K562 (cell line): ENCODE measurements around the gene ANGEL2. TPM values are rescaled to one million over a fixed set of nuclear protein-coding genes. Genes with fewer than 3 reads are reported as not detected.
A peak's percentile ranks its signal among the peaks of the same experiment; 100 is the strongest.

ENCODE experiments used
- ATAC-seq: fragments of 200-7000 bp; cut with Tn5 transposase; 3 replicates; pipeline ENCODE4 v1.9.1; 2020; ENCODE audit warnings: moderate library complexity
- BruUV-seq: library from RNA; stranded (reverse); fragments of 400-500 nt; replicated peaks from 2 replicates; lab custom pipeline; 2021; lab: Mats Ljungman, UMichigan
- CTCF ChIA-PET: fragments of 300-600 bp; formaldehyde crosslinking; extraction: SDS; loops from one replicate; lab custom pipeline; 2021; ENCODE audit warnings: low intra/inter-chr PET ratio; lab: Yijun Ruan, JAX
- POLR2A ChIA-PET: fragments of 300-600, 350-650 bp; sonication (Branson Sonifier 250); formaldehyde crosslinking; extraction: SDS; loops from one replicate; lab custom pipeline; 2021; ENCODE audit warnings: antibody characterized with exemption, inconsistent platforms; lab: Yijun Ruan, JAX
- DNase-seq, 4 experiments: peaks; one replicate each; pipeline versions ENCODE4 v3.0.0 to v3.0.0-alpha.2; 2011 to 2018; ENCODE audit warnings: low spot score in 3 of 4, mixed read lengths in 3 of 4; ENCODE audit errors: extremely low read depth in 1 of 4
- FAIRE-seq: peaks from 2 replicates; lab custom pipeline; 2011; peaks lifted over from hg19 to GRCh38; lab: Jason Lieb, UNC
- H2AFZ ChIP-seq: 2 replicates; pipeline ENCODE4 v1.6.0; 2011; ENCODE audit warnings: low read depth, low read length, control low read depth, inconsistent platforms
- H3K27ac ChIP-seq: fragments of 200-600 bp; 3 replicates; pipeline ENCODE4 v1.8.0; 2011; ENCODE audit warnings: low read depth, mild to moderate bottlenecking, control low read depth, inconsistent platforms, low read length, moderate library complexity, mixed read lengths; ENCODE audit errors: extremely low read depth
- H3K27me3 ChIP-seq, 2 experiments: fragments of 300-600 bp in 1 of 2; 2 replicates in 1 of 2; 3 replicates in 1 of 2; pipeline versions ENCODE4 v1.6.0 to v1.8.0; 2011; ENCODE audit warnings: inconsistent platforms in 2 of 2, low read length in 2 of 2, mild to moderate bottlenecking in 1 of 2, mixed read lengths in 1 of 2, moderate library complexity in 1 of 2; ENCODE audit not compliant: control insufficient read depth in 2 of 2, insufficient read depth in 2 of 2
- H3K36me3 ChIP-seq: fragments of 300-600 bp; 3 replicates; pipeline ENCODE4 v1.8.0; 2011; ENCODE audit warnings: mild to moderate bottlenecking, low read length, inconsistent platforms; ENCODE audit not compliant: control insufficient read depth, insufficient read depth
- H3K4me1 ChIP-seq, 2 experiments: fragments of 200-600 bp in 1 of 2; replicated peaks in 1 of 2; 2 replicates in 1 of 2; 3 replicates in 1 of 2; pipeline versions ENCODE4 v1.5.1 to v1.8.0; 2011; ENCODE audit warnings: inconsistent platforms in 2 of 2, low read length in 2 of 2, mild to moderate bottlenecking in 1 of 2, mixed read lengths in 1 of 2, moderate library complexity in 1 of 2; ENCODE audit not compliant: control insufficient read depth in 2 of 2, insufficient read depth in 2 of 2
- H3K4me2 ChIP-seq: 2 replicates; pipeline ENCODE4 v1.6.1; 2011; ENCODE audit warnings: low read length, control low read depth, inconsistent platforms, mixed read lengths; ENCODE audit not compliant: insufficient read depth
- H3K4me3 ChIP-seq: fragments of 200-600 bp; sonication (generic), shearing (Covaris generic); 2 replicates; pipeline ENCODE4 v1.5.1; 2016; ENCODE audit warnings: control low read depth, inconsistent platforms
- H3K79me2 ChIP-seq: fragments of 200-600 bp; 3 replicates; pipeline ENCODE4 v1.8.0; 2011; ENCODE audit warnings: low read length, inconsistent platforms; ENCODE audit not compliant: control insufficient read depth, insufficient read depth
- H3K9ac ChIP-seq, 2 experiments: 2 replicates each; pipeline versions ENCODE4 v1.6.0 to v1.6.1; 2011; ENCODE audit warnings: low read depth in 2 of 2, low read length in 2 of 2, control low read depth in 1 of 2, inconsistent platforms in 1 of 2, mild to moderate bottlenecking in 1 of 2, mixed read lengths in 1 of 2; ENCODE audit not compliant: insufficient read depth in 1 of 2
- H3K9me1 ChIP-seq: one replicate; pipeline ENCODE4 v1.6.0; 2011; ENCODE audit warnings: inconsistent platforms, mild to moderate bottlenecking, low read length, moderate library complexity; ENCODE audit not compliant: control insufficient read depth, insufficient read depth
- H3K9me3 ChIP-seq: replicated peaks from 2 replicates; pipeline ENCODE4 v1.5.1; 2011; ENCODE audit warnings: low read depth, low read length, inconsistent platforms; ENCODE audit not compliant: control insufficient read depth, insufficient read depth
- H4K20me1 ChIP-seq: replicated peaks from 2 replicates; pipeline ENCODE4 v1.6.1; 2011; ENCODE audit warnings: low read length, inconsistent platforms, mixed read lengths; ENCODE audit not compliant: control insufficient read depth, insufficient read depth
- HDAC3 ChIP-seq: fragments of 450-650 bp; IDR thresholded peaks from 2 replicates; pipeline ENCODE4 v1.6.1; 2018; ENCODE audit warnings: borderline replicate concordance, mild to moderate bottlenecking, moderate library complexity; ENCODE audit not compliant: partially characterized antibody
- L3MBTL2 ChIP-seq: fragments of 450-650 bp; IDR thresholded peaks from 2 replicates; pipeline ENCODE4 v1.6.1; 2016; ENCODE audit warnings: mild to moderate bottlenecking, moderate library complexity
- WGBS: fragments of 100-300 bp; shearing (Covaris generic); methylation state at CpG from one replicate; pipeline ENCODE4 v1.1.6; 2016; ENCODE audit warnings: low coverage, mixed read lengths; ENCODE audit not compliant: insufficient coverage; ENCODE audit errors: missing lambda C conversion rate; 5-methylcytosine and 5-hydroxymethylcytosine counted together
- in situ Hi-C: fragments of 300-500 bp; cut with MboI; formaldehyde crosslinking; loops from 4 replicates; pipeline ENCODE4 v1.15.0; 2018; ENCODE audit warnings: inconsistent platforms, mixed read lengths
- intact Hi-C: fragments of 100-400 bp; cut with micrococcal nuclease; formaldehyde crosslinking; loops from 2 replicates; pipeline ENCODE4 v1.14.2; 2022
- polyA plus RNA-seq, 8 experiments: library from polyadenylated mRNA; depleted of rRNA in 4 of 8; stranded (reverse) in 5 of 8; unstranded in 3 of 8; fragments of >200 nt; fragmentation: Nextera tagmentation in 2 of 8; fragmentation: Illumina TruSeq in 1 of 8; extraction: Ambion mirVana in 2 of 8; extraction: Trizol in 1 of 8; gene quantifications; 2 replicates each; pipeline versions ENCODE4 v1.2.1 to v1.2.3, GENCODE V29; 2011 to 2014; ENCODE audit warnings: inconsistent platforms in 1 of 8, missing spikeins in 1 of 8
- total RNA-seq, 7 experiments: library from RNA; depleted of rRNA in 6 of 7; stranded (reverse); fragments of >200 nt in 6 of 7; fragmentation: Illumina TruSeq in 2 of 7; extraction: Trizol in 2 of 7; gene quantifications; 2 replicates each; pipeline versions ENCODE4 v1.2.1 to v1.2.3, GENCODE V29; 2011 to 2021; ENCODE audit warnings: low replicate concordance in 1 of 7
- TF ChIP-seq, protein P1 (sequence below), 2 experiments: IDR thresholded peaks; 2 replicates each; pipeline ENCODE4 v1.6.1; 2012; ENCODE audit warnings: improper control_type of control experiment in 2 of 2, low read depth in 2 of 2, low read length in 2 of 2, borderline replicate concordance in 1 of 2
- TF ChIP-seq, protein P2 (sequence below): fragments of 450-650 bp; conservative IDR thresholded peaks from 2 replicates; pipeline ENCODE4 v1.6.1; 2016; ENCODE audit warnings: missing genetic modification characterization, low read depth, mild to moderate bottlenecking, control low read depth, missing compliant biosample characterization
- TF ChIP-seq, protein P3 (sequence below): fragments of 250-450 bp; sonication (Bioruptor Pico); IDR thresholded peaks from 2 replicates; pipeline ENCODE4 v1.5.1; 2021; ENCODE audit warnings: mild to moderate bottlenecking
- TF ChIP-seq, protein P4 (sequence below), 2 experiments: fragments of 250-450 bp in 1 of 2; fragments of 450-650 bp in 1 of 2; sonication (Bioruptor Pico) in 1 of 2; IDR thresholded peaks; 2 replicates each; pipeline versions ENCODE4 v1.6.1 to v1.8.0; 2016 to 2021; ENCODE audit warnings: mild to moderate bottlenecking in 2 of 2, moderate library complexity in 2 of 2, missing compliant biosample characterization in 1 of 2, missing genetic modification characterization in 1 of 2
- TF ChIP-seq, protein P5 (sequence below): fragments of 200-400 bp; formaldehyde crosslinking; IDR thresholded peaks from 2 replicates; pipeline ENCODE4 v1.6.1; 2017; ENCODE audit warnings: mild to moderate bottlenecking, low read depth, low read length, moderate library complexity

The ANGEL2 gene
- total and polyA plus RNA-seq, 9 of the 15 experiments (the other 6 are each of a cell fraction or from before 2014, with no cell fraction given): 6.8 to 34.6 (median 26.2) TPM

DNA sequence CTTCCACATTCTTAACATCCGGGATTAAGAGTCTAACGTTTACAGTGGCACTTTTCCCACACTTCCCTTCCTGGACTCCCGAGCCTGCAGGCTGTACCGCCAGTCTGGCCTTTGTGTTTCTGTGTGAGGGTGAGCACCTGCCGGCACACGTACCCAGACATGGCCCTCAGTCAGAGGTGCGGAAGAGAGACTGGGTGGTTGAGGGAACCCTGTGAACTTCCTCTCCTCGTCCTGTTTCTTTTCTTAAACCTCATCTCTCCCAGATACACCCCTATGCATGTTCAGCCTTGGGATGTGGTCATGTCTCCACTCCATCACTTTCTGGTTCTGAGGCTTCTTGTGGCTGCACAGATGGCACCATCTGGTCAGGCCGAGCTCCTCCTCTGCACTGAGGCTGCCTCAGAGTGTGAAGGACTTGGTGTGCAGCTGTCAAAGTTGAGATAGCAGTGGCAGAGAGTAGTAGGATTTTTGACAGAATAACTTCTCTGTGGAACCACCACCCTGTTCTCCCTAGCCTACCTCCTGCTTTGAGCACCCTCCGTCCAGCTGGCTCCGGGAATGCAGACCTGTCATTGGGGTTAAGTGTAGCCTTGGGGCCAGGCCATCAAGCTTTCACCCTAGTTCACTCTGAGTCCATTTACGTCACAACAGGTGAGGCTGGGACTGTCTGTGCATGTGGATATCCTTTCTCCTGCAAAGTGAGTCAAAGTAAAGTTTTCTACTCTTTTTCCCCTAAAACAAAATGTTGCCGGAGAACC lies 33.9 kb downstream of the ANGEL2 start:
- WGBS: 24% methylated on average over 13 of the region's 13 CpGs
- Histone ChIP-seq H3K27ac (no peak overlapping the region), H3K79me2 (no peaks in the 10 kb centered on the region), H2AFZ (no peak overlapping the region), H3K36me3 (no peaks in the 10 kb centered on the region), H3K4me1 (no peaks in the 10 kb centered on the region), H3K9me3 (no peaks in the 10 kb centered on the region), H3K9ac (peak overlapping the region in 1 of 2 experiments; percentile 24; a peak in 1 of 4 replicates), H3K9me1 (no peaks in the 10 kb centered on the region), H3K4me3 (no peak overlapping the region), H4K20me1 (0 out of 2 replicates have a peak, but pooled peaks cover 6% of the 10 kb centered on the region), H3K27me3 (peaks cover 33 to 70% of the 10 kb centered on the region in 2 experiments; a peak in 4 of 5 replicates), H3K4me2 (no peak overlapping the region)
- FAIRE-seq: no peak
- ChIA-PET POLR2A (interaction anchor here (1.7 kb wide), 1 partner anchor 13 kb away, joined by 4 read pairs; no protein-coding TSS in a partner anchor), CTCF (no interaction called here)
- TF ChIP-seq, protein P1, sequence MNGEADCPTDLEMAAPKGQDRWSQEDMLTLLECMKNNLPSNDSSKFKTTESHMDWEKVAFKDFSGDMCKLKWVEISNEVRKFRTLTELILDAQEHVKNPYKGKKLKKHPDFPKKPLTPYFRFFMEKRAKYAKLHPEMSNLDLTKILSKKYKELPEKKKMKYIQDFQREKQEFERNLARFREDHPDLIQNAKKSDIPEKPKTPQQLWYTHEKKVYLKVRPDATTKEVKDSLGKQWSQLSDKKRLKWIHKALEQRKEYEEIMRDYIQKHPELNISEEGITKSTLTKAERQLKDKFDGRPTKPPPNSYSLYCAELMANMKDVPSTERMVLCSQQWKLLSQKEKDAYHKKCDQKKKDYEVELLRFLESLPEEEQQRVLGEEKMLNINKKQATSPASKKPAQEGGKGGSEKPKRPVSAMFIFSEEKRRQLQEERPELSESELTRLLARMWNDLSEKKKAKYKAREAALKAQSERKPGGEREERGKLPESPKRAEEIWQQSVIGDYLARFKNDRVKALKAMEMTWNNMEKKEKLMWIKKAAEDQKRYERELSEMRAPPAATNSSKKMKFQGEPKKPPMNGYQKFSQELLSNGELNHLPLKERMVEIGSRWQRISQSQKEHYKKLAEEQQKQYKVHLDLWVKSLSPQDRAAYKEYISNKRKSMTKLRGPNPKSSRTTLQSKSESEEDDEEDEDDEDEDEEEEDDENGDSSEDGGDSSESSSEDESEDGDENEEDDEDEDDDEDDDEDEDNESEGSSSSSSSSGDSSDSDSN (IDR thresholded peaks at IDR 0.05; ENCODE audit: borderline replicate concordance in 1 of 2, low read depth in 2 of 2, low read length in 2 of 2): no peak
- TF ChIP-seq, protein P2, sequence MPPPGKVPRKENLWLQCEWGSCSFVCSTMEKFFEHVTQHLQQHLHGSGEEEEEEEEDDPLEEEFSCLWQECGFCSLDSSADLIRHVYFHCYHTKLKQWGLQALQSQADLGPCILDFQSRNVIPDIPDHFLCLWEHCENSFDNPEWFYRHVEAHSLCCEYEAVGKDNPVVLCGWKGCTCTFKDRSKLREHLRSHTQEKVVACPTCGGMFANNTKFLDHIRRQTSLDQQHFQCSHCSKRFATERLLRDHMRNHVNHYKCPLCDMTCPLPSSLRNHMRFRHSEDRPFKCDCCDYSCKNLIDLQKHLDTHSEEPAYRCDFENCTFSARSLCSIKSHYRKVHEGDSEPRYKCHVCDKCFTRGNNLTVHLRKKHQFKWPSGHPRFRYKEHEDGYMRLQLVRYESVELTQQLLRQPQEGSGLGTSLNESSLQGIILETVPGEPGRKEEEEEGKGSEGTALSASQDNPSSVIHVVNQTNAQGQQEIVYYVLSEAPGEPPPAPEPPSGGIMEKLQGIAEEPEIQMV: no peak
- TF ChIP-seq HDAC3 (no peak), L3MBTL2 (no peak)
- TF ChIP-seq, protein P3, sequence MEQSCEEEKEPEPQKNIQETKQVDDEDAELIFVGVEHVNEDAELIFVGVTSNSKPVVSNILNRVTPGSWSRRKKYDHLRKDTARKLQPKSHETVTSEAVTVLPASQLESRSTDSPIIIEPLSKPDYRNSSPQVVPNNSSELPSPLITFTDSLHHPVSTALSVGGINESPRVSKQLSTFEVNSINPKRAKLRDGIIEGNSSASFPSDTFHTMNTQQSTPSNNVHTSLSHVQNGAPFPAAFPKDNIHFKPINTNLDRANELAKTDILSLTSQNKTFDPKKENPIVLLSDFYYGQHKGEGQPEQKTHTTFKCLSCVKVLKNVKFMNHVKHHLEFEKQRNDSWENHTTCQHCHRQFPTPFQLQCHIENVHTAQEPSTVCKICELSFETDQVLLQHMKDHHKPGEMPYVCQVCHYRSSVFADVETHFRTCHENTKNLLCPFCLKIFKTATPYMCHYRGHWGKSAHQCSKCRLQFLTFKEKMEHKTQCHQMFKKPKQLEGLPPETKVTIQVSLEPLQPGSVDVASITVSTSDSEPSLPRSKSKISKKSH (CRISPR knock-in tag): no peak
- TF ChIP-seq, protein P4, sequence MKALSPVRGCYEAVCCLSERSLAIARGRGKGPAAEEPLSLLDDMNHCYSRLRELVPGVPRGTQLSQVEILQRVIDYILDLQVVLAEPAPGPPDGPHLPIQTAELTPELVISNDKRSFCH (CRISPR knock-in tag; IDR thresholded peaks at IDR 0.05): no peak
- TF ChIP-seq, protein P4 (tag; IDR thresholded peaks at IDR 0.05): no peak
- TF ChIP-seq, protein P5, sequence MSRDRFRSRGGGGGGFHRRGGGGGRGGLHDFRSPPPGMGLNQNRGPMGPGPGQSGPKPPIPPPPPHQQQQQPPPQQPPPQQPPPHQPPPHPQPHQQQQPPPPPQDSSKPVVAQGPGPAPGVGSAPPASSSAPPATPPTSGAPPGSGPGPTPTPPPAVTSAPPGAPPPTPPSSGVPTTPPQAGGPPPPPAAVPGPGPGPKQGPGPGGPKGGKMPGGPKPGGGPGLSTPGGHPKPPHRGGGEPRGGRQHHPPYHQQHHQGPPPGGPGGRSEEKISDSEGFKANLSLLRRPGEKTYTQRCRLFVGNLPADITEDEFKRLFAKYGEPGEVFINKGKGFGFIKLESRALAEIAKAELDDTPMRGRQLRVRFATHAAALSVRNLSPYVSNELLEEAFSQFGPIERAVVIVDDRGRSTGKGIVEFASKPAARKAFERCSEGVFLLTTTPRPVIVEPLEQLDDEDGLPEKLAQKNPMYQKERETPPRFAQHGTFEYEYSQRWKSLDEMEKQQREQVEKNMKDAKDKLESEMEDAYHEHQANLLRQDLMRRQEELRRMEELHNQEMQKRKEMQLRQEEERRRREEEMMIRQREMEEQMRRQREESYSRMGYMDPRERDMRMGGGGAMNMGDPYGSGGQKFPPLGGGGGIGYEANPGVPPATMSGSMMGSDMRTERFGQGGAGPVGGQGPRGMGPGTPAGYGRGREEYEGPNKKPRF: no peak
- in situ Hi-C loops (loop anchor here (10.0 kb wide), 1 partner anchor 517 kb away; no protein-coding TSS in a partner anchor), intact Hi-C loops (loop anchor here (5.0 kb wide), 1 partner anchor 314 kb away; no protein-coding TSS in a partner anchor)
- no peak for ATAC-seq
- BruUV-seq: no TSS peak
- DNase-seq: no peak
